Fibroblast of lung (primary cell): ENCODE measurements around the gene CELF2. TPM values are rescaled to one million over a fixed set of nuclear protein-coding genes. Genes with fewer than 3 reads are reported as not detected.

Source experiments
- DNase-seq, 2 donors: peaks; one replicate each; pipeline versions ENCODE4 v3.0.0 to v3.0.0-alpha.2; 2010; ENCODE audit warnings: low read depth in 2 of 2
- H2AFZ ChIP-seq: 2 replicates; pipeline ENCODE4 v1.5.1; 2012; ENCODE audit warnings: low read length, control low read depth, inconsistent platforms
- H3K27ac ChIP-seq: 2 replicates; pipeline ENCODE4 v1.5.1; 2011; ENCODE audit warnings: low read length, control low read depth; ENCODE audit not compliant: insufficient read depth
- H3K27me3 ChIP-seq: 2 replicates; pipeline ENCODE4 v1.5.1; 2011; ENCODE audit warnings: mild to moderate bottlenecking, low read length; ENCODE audit not compliant: control insufficient read depth, insufficient read depth
- H3K36me3 ChIP-seq: 2 replicates; pipeline ENCODE4 v1.5.1; 2011; ENCODE audit warnings: low read length; ENCODE audit not compliant: control insufficient read depth, insufficient read depth
- H3K4me1 ChIP-seq: 2 replicates; pipeline ENCODE4 v1.5.1; 2011; ENCODE audit warnings: low read length; ENCODE audit not compliant: control insufficient read depth, insufficient read depth; ENCODE audit errors: extremely low read depth
- H3K4me2 ChIP-seq: 2 replicates; pipeline ENCODE4 v1.5.1; 2011; ENCODE audit warnings: low read length, control low read depth; ENCODE audit not compliant: insufficient read depth; ENCODE audit errors: extremely low read depth
- H3K4me3 ChIP-seq, 4 experiments: fragments of 200-600 bp in 1 of 4; sonication (generic) in 1 of 4; replicated peaks in 1 of 4; 2 replicates each; pipeline ENCODE4 v1.5.1; 2011 to 2016; ENCODE audit warnings: low read length in 4 of 4, low read depth in 3 of 4, mild to moderate bottlenecking in 3 of 4, control low read depth in 2 of 4, inconsistent platforms in 1 of 4, mixed read lengths in 1 of 4; ENCODE audit not compliant: insufficient read depth in 1 of 4; ENCODE audit errors: control extremely low read depth in 1 of 4
- H3K79me2 ChIP-seq: 2 replicates; pipeline ENCODE4 v1.5.1; 2012; ENCODE audit warnings: mild to moderate bottlenecking, low read length, inconsistent platforms; ENCODE audit not compliant: control insufficient read depth, insufficient read depth
- H3K9ac ChIP-seq: 2 replicates; pipeline ENCODE4 v1.5.1; 2011; ENCODE audit warnings: mild to moderate bottlenecking, low read length, control low read depth; ENCODE audit not compliant: insufficient read depth
- H3K9me3 ChIP-seq: 2 replicates; pipeline ENCODE4 v1.5.1; 2012; ENCODE audit warnings: low read depth, low read length; ENCODE audit not compliant: control insufficient read depth, insufficient read depth
- H4K20me1 ChIP-seq: 2 replicates; pipeline ENCODE4 v1.5.1; 2011; ENCODE audit warnings: low read length; ENCODE audit not compliant: control insufficient read depth, insufficient read depth; ENCODE audit errors: extremely low read depth
- EZH2 ChIP-seq: IDR thresholded peaks from 2 replicates; pipeline ENCODE4 v1.5.1; 2012; ENCODE audit warnings: low read length, control low read depth, mild to moderate bottlenecking; ENCODE audit errors: missing control alignments
- polyA plus RNA-seq, 2 donors: library from polyadenylated mRNA; depleted of rRNA in 1 of 2; stranded (reverse) in 1 of 2; unstranded in 1 of 2; fragments of >200 nt; gene quantifications; 2 replicates each; pipeline ENCODE4 v1.2.1, GENCODE V29; 2011 to 2012; ENCODE audit warnings: missing spikeins in 1 of 2
- total RNA-seq: library from RNA; depleted of rRNA; stranded (reverse); fragments of >200 nt; gene quantifications from 2 replicates; pipeline ENCODE4 v1.2.1, GENCODE V29; 2014
- TF ChIP-seq, protein P1 (sequence below), 2 donors: IDR thresholded peaks in 1 of 2; conservative IDR thresholded peaks in 1 of 2; 1 replicate in 1 of 2; 2 replicates in 1 of 2; pipeline ENCODE4 v1.5.1; 2011 to 2012; ENCODE audit warnings: low read length in 2 of 2, control low read depth in 1 of 2, inconsistent platforms in 1 of 2, low read depth in 1 of 2, mild to moderate bottlenecking in 1 of 2

CELF2 gene
- total and polyA plus RNA-seq, 2 donors (not counting 1 experiment from before 2014, with no cell fraction given), result 16.9 to 25.1 TPM

DNA sequence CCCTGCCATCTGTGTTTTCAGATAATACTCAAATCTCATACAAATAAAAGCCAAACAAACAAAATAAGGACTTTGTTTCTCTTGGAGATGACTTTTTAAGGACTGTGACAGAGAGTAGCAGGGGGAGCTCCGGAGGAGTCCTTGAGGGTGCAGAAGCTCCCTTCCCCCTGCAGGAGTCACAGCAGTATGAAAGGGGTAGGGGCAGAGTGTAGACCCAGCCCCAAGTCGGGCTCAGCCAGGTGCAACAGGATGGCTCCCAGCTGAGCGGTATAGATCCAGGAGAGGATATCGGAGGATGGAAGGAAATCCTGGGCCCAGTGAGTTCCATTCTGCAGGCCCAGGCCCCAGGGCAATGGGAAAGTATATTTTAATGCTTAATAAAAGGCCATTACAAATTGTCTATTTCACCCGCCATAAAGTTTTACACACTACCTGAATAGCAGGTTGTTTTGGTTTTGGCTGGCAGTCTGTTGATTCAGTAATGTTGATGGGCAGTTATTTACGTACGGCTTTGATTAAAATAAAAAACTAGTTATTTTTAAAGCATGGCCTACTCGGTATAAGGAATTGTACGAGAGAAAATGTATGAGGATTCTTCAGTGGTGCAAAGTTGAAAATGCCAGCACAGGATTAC lies 206.0 kb downstream of the CELF2 start:
- no peak overlapping the region for H3K4me3 ChIP-seq
- no peak for DNase-seq
- no peaks in the 10 kb centered on the region for H4K20me1 ChIP-seq
- H3K79me2 ChIP-seq, result no peaks in the 10 kb centered on the region
- no peak for TF ChIP-seq EZH2
- TF ChIP-seq, protein P1, sequence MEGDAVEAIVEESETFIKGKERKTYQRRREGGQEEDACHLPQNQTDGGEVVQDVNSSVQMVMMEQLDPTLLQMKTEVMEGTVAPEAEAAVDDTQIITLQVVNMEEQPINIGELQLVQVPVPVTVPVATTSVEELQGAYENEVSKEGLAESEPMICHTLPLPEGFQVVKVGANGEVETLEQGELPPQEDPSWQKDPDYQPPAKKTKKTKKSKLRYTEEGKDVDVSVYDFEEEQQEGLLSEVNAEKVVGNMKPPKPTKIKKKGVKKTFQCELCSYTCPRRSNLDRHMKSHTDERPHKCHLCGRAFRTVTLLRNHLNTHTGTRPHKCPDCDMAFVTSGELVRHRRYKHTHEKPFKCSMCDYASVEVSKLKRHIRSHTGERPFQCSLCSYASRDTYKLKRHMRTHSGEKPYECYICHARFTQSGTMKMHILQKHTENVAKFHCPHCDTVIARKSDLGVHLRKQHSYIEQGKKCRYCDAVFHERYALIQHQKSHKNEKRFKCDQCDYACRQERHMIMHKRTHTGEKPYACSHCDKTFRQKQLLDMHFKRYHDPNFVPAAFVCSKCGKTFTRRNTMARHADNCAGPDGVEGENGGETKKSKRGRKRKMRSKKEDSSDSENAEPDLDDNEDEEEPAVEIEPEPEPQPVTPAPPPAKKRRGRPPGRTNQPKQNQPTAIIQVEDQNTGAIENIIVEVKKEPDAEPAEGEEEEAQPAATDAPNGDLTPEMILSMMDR (conservative IDR thresholded peaks at IDR 0.05 in 1 of 2, IDR thresholded peaks at IDR 0.05 in 1 of 2; ENCODE audit: low read depth in 1 of 2, low read length in 2 of 2), result no peak
- H3K9ac ChIP-seq, result no peak overlapping the region
- H3K4me2 ChIP-seq, result no peak overlapping the region
- no peak overlapping the region for H2AFZ ChIP-seq
- H3K4me1 ChIP-seq, result no peaks in the 10 kb centered on the region
- H3K27ac ChIP-seq, result no peak overlapping the region
- no peaks in the 10 kb centered on the region for H3K9me3 ChIP-seq
- no peaks in the 10 kb centered on the region for H3K27me3 ChIP-seq
- no peaks in the 10 kb centered on the region for H3K36me3 ChIP-seq

- Histone ChIP-seq H3K9ac (no peak overlapping the region), H3K27ac (no peak overlapping the region), H2AFZ (no peak overlapping the region), H4K20me1 (no peaks in the 10 kb centered on the region), H3K4me2 (no peak overlapping the region), H3K79me2 (no peaks in the 10 kb centered on the region), H3K27me3 (no peaks in the 10 kb centered on the region), H3K4me3 (no peak overlapping the region), H3K9me3 (no peaks in the 10 kb centered on the region), H3K36me3 (no peaks in the 10 kb centered on the region), H3K4me1 (no peaks in the 10 kb centered on the region)
- no peak for DNase-seq
- TF ChIP-seq EZH2, result no peak
- TF ChIP-seq, protein P1 (conservative IDR thresholded peaks at IDR 0.05 in 1 of 2, IDR thresholded peaks at IDR 0.05 in 1 of 2; ENCODE audit: low read depth in 1 of 2, low read length in 2 of 2), result no peak
These were observed 206.6 kb downstream of the CELF2 start for GRCh38 chr10:11224321-11224720.

- H3K4me1 ChIP-seq, result no peaks in the 10 kb centered on the region
- no peak overlapping the region for H2AFZ ChIP-seq
- H3K9me3 ChIP-seq, result no peaks in the 10 kb centered on the region
- H3K4me3 ChIP-seq, result no peak overlapping the region
- no peak overlapping the region for H3K4me2 ChIP-seq
- no peaks in the 10 kb centered on the region for H3K27me3 ChIP-seq
- no peak overlapping the region for H3K27ac ChIP-seq
- no peaks in the 10 kb centered on the region for H3K79me2 ChIP-seq
- no peaks in the 10 kb centered on the region for H3K36me3 ChIP-seq
- H3K9ac ChIP-seq, result no peak overlapping the region
- TF ChIP-seq, protein P1 (conservative IDR thresholded peaks at IDR 0.05 in 1 of 2, IDR thresholded peaks at IDR 0.05 in 1 of 2; ENCODE audit: low read depth in 1 of 2, low read length in 2 of 2), result no peak
- no peak for TF ChIP-seq EZH2
- DNase-seq, result no peak
- H4K20me1 ChIP-seq, result no peaks in the 10 kb centered on the region
These were observed 207.2 kb downstream of the CELF2 start for GRCh38 chr10:11224792-11225416.
